Adrenal gland (tissue), 12 donors: ENCODE results near the gene TEKT3. TPM values are rescaled to one million over a fixed set of nuclear protein-coding genes. Genes with fewer than 3 reads are reported as not detected.

Source experiments
- DNase-seq, 7 donors: peaks; one replicate each; pipeline ENCODE4 v3.0.0-alpha.2; 2019 to 2020
- H3K27ac ChIP-seq, 5 donors: fragments of 200-600 bp; sonication (generic) in 4 of 5; 1 replicate in 3 of 5; 2 replicates in 2 of 5; pipeline versions ENCODE4 v1.5.1 to v1.8.0; 2016 to 2020; ENCODE audit warnings: mild to moderate bottlenecking in 1 of 5
- H3K27me3 ChIP-seq: fragments of 200-600 bp; 2 replicates; pipeline ENCODE4 v1.8.0; 2021
- H3K36me3 ChIP-seq, 2 donors: fragments of 200-600 bp; replicated peaks in 1 of 2; 1 replicate in 1 of 2; 2 replicates in 1 of 2; pipeline versions ENCODE4 v1.5.1 to v1.8.0; 2018 to 2022
- H3K4me1 ChIP-seq, 2 donors: fragments of 200-600 bp; replicated peaks in 1 of 2; 1 replicate in 1 of 2; 2 replicates in 1 of 2; pipeline versions ENCODE4 v1.5.1 to v1.8.0; 2018 to 2021
- H3K4me3 ChIP-seq, 4 donors: fragments of 200-600 bp; sonication (generic) in 3 of 4; one replicate each; pipeline ENCODE4 v1.5.1; 2016 to 2018
- H3K9me3 ChIP-seq, 3 donors: fragments of 200-600 bp; sonication (generic) in 1 of 3; replicated peaks in 1 of 3; 1 replicate in 2 of 3; 2 replicates in 1 of 3; pipeline versions ENCODE4 v1.5.1 to v1.8.0; 2016 to 2021
- POLR2A ChIP-seq, 2 donors: fragments of 450-650 bp; IDR thresholded peaks; one replicate each; pipeline ENCODE4 v1.6.1; 2017; ENCODE audit warnings: antibody characterized with exemption in 2 of 2, mild to moderate bottlenecking in 2 of 2, moderate library complexity in 1 of 2
- WGBS, 4 donors: extraction: QIAGEN DNeasy Blood & Tissue Kit in 2 of 4; methylation state at CpG; one replicate each; pipeline versions ENCODE4 v1.1.5 to v1.1.7; 2013 to 2017; 5-methylcytosine and 5-hydroxymethylcytosine counted together
- intact Hi-C, 2 donors: fragments of 100-400 bp; cut with DNase I; formaldehyde crosslinking; loops; one replicate each; pipeline versions ENCODE4 v1.14.1 to v1.15.0; 2022 to 2023
- polyA plus RNA-seq, 3 donors: library from polyadenylated mRNA; stranded (reverse); fragments of 200-250 nt in 2 of 3; fragments of 350-450 nt in 1 of 3; fragmentation: Illumina TruSeq in 1 of 3; extraction: RNeasy Lipid Tissue Mini Kit (QIAGEN cat#74804) in 1 of 3; gene quantifications; one replicate each; pipeline ENCODE4 v1.2.3, GENCODE V29; 2013 to 2014
- total RNA-seq, 9 donors: library from RNA; depleted of rRNA in 4 of 9; stranded (reverse); fragments of >200 nt in 4 of 9; fragments of 120-200 nt in 1 of 9; fragmentation: NEBNext Ultra II Directional in 1 of 9; extraction: Animal tissue kit (Norgen Biotek cat#: 25700) in 1 of 9; gene quantifications; one replicate each; pipeline versions ENCODE4 v1.1.0 to v1.2.4, GENCODE V29; 2013 to 2023
- TF ChIP-seq, protein P1 (sequence below), 6 experiments: fragments of 450-650 bp in 4 of 6; fragments of 200-600 bp in 2 of 6; sonication (generic) in 1 of 6; IDR thresholded peaks; 1 replicate in 5 of 6; 2 replicates in 1 of 6; pipeline versions ENCODE4 v1.5.1 to v1.8.0; 2016 to 2021; ENCODE audit warnings: antibody characterized with exemption in 6 of 6, mild to moderate bottlenecking in 2 of 6, moderate library complexity in 1 of 6
- donor health status: healthy with polysubstance abuse.
- donor health status: Bipolar disorder and iron deficiency.
- donor health status: DM: yes; HTN: yes; CAD: no.
- donor health status: DM: no; HTN: no; CAD: no.
- donor health status: DM: no; HTN: no; CAD: no.
- donor health status: DM: yes; HTN: yes; CAD: no.

Gene TEKT3
- total and polyA plus RNA-seq, 12 donors: 0.39 to 5.5 (median 1.2) TPM; not detected in 2

DNA sequence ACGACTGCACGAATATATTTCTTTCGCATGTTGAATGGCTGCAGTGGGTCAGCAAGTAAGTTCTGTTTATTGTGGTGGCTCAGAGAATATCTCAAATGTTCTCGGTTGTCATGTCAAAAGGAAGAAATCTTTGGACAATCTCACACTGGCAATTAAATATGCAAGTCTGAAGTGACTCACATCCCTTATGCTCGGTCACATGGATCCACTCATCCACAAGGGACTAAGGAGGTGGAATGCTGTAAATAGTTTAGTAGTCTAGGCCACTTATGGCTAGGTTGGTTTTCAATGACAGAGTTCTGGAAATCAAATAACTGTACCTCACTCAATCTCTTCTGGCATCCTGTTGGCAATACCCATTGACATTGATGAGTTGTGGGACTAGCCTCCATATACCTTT lies 43.2 kb downstream of the TEKT3 start:
- intact Hi-C loops: no loop called here
- 72 to 85% (median 78%) methylated on average over 5 of the region's 5 CpGs for WGBS, 4 donors
- H3K27ac ChIP-seq: no peak overlapping the region
- no peaks in the 10 kb centered on the region for H3K36me3 ChIP-seq
- H3K4me1 ChIP-seq: no peaks in the 10 kb centered on the region
- TF ChIP-seq, protein P1, sequence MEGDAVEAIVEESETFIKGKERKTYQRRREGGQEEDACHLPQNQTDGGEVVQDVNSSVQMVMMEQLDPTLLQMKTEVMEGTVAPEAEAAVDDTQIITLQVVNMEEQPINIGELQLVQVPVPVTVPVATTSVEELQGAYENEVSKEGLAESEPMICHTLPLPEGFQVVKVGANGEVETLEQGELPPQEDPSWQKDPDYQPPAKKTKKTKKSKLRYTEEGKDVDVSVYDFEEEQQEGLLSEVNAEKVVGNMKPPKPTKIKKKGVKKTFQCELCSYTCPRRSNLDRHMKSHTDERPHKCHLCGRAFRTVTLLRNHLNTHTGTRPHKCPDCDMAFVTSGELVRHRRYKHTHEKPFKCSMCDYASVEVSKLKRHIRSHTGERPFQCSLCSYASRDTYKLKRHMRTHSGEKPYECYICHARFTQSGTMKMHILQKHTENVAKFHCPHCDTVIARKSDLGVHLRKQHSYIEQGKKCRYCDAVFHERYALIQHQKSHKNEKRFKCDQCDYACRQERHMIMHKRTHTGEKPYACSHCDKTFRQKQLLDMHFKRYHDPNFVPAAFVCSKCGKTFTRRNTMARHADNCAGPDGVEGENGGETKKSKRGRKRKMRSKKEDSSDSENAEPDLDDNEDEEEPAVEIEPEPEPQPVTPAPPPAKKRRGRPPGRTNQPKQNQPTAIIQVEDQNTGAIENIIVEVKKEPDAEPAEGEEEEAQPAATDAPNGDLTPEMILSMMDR (IDR thresholded peaks at IDR 0.05): no peak
- no peak for TF ChIP-seq POLR2A (IDR thresholded peaks at IDR 0.05)
- H3K27me3 ChIP-seq: no peaks in the 10 kb centered on the region
- DNase-seq: no peak
- H3K9me3 ChIP-seq: no peaks in the 10 kb centered on the region
- H3K4me3 ChIP-seq: no peak overlapping the region

DNA sequence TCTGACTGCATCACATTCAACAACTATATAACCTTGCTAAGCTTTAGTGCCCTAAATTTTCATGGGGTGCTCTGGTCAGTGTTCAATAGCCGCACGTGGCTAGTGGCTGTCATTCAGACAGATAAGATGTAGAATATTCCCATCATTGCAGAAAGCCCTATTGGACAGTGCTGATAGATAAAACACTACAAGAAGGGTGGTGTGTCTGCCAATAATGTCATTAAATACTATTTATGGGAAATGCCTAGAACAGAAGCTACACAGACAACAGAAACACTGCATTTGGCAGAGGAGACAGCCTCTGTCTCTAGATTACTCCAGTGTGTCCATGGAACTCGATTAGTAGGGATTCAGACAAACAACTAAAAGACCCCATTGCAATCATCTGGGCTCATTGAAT lies 47.8 kb downstream of the TEKT3 start:
- no peaks in the 10 kb centered on the region for H3K36me3 ChIP-seq
- intact Hi-C loops: no loop called here
- 61 to 83% (median 71%) methylated on average over 3 of the region's 3 CpGs for WGBS, 4 donors
- DNase-seq: no peak
- TF ChIP-seq POLR2A (IDR thresholded peaks at IDR 0.05): no peak
- H3K27ac ChIP-seq: no peak overlapping the region
- no peak overlapping the region for H3K4me3 ChIP-seq
- no peaks in the 10 kb centered on the region for H3K27me3 ChIP-seq
- H3K9me3 ChIP-seq: no peaks in the 10 kb centered on the region
- H3K4me1 ChIP-seq: no peaks in the 10 kb centered on the region

DNA sequence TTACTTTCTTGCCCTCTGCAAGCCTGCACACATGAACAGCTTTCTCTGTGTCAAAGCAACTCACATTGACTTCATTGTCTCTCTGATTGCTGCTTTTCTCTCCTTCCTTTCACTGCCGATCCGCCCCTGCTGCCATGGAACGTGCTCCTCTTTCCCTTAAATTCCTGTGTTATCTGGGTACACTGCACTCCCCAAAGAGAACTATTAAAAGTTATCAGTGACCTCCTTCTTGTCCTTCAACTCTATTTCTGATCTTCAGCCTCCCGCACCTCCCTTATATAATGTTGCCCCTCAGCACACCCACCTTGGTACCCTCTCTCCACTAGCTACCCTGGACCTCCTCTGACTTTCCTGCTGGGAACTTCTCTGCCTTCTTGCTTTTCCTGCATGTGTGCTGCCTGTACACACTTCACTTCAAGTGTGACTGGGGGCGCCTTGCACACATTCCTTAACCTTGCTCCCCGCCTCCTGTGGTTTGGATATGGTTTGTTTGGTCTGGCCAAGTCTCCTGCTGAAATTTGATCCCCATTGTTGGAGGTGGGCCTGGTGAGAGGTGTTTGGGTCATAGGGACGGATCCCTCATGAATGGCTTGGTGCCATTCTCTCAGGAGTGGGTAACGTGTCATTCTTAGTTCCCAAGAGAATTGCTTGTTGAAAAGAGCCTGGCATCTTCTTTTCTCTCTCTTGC lies 49.6 kb downstream of the TEKT3 start:
- Histone ChIP-seq H3K36me3 (no peaks in the 10 kb centered on the region), H3K27ac (no peak overlapping the region), H3K9me3 (no peaks in the 10 kb centered on the region), H3K4me1 (peaks cover 0 to 3% of the 10 kb centered on the region in 2 donors), H3K4me3 (no peak overlapping the region), H3K27me3 (no peaks in the 10 kb centered on the region)
- WGBS, 4 donors: 55 to 68% (median 63%) methylated on average over 8 of the region's 8 CpGs
- DNase-seq: no peak
- TF ChIP-seq, protein P1 (IDR thresholded peaks at IDR 0.05): no peak
- no peak for TF ChIP-seq POLR2A (IDR thresholded peaks at IDR 0.05)
- intact Hi-C loops: no loop called here

DNA sequence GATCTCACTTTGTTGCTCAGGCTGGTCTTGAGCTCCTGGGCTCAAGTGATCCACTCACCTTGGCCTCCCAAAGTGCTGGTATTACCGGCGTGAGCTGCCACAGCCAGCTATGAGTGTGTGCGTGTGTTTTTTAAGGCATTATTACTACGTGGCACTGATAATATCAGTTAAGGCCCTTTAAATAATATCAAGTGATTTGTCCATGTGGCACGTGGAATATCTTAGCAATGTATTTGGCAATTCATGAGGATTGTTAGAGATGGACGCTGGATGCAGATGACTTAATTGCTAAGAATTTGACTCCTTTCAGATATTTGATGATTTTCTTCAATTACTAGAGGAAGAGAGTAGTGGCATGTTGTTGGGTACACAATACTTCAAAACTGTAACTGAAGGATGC lies 50.8 kb downstream of the TEKT3 start:
- Histone ChIP-seq H3K4me1 (peaks cover 0 to 3% of the 10 kb centered on the region in 2 donors), H3K4me3 (no peak overlapping the region), H3K27ac (no peak overlapping the region), H3K36me3 (no peaks in the 10 kb centered on the region), H3K27me3 (no peaks in the 10 kb centered on the region), H3K9me3 (no peaks in the 10 kb centered on the region)
- TF ChIP-seq, protein P1 (IDR thresholded peaks at IDR 0.05): no peak
- TF ChIP-seq POLR2A (IDR thresholded peaks at IDR 0.05): no peak
- DNase-seq: no peak
- WGBS, 4 donors: 79 to 89% (median 84%) methylated on average over 6 of the region's 6 CpGs
- intact Hi-C loops: no loop called here
